Measurements from ENCODE around the gene MFRP. TPM values are rescaled to one million over a fixed set of nuclear protein-coding genes. Genes with fewer than 3 reads are reported as not detected.

Gene MFRP
- total RNA-seq: under 1 TPM in 1 of 2 donors, not detected in 1; under 0.01 TPM

GRCh38 chr11:119346605-119347004, at the start of gene MFRP:
TSS of gene MFRP (minus strand) at chr11:119346705. CDS start at chr11:119346513, 192 bp downstream.

GRCh38 chr11:119381181-119381988, 34.9 kb upstream of the MFRP start, which contains the start of gene USP2:
TSS of gene USP2 (minus strand) at chr11:119381690. CDS start at chr11:119373480, 8,210 bp downstream.

DNA sequence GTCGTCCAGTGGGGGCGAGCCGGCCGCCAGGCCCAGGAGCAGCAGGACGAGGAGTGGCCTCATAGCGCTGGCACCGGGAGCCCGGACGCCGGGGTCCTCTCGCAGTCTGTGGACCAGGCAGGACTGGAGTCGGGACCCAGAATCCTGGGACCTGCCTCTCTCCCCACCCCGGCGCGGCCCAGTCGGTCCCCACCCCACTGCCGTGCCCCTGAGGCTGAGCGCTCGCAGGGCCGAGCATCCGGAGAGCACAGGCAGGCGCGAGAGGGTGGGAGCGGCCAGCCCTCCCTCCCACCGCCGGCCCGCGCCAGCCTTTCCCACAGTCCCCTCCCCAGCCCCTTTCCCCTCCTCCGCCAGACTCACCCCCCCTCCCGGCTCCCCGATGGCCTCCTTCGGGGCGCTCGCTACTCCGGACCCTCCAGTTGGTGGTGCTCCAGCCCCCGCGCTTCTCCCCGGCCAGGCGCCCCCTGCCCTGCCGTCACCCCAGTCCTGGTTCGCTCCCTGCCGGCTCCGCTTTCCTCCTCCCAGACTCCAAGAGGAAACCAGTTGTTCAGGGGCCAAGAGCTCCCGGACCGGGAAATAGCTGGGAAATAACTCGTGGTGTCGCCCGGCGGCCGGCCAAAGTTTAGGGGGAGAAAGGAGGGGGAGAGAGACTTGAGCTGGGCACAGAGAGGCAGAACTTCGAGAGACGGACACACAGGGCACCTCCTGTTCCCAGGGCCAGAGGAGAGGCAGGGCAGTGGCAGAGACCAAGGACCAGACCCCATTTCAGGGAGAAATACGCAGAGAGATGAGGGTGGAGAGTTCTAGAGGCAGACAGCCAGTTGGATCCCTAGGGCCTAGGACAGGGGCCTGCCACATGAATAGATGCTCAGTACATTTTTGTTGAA, 5.9 kb downstream of the MFRP start, which contains the start of gene C1QTNF5:
TSS of gene C1QTNF5 (minus strand) at position 549 of the 887 bp plus-strand sequence. CDS start at position 63, 486 bp downstream.

GRCh38 chr11:119334174-119334930, 12.2 kb downstream of the MFRP start, which contains the start of gene RNF26:
TSS of gene RNF26 (plus strand) at chr11:119334527. CDS start at chr11:119335123, 596 bp downstream.

DNA sequence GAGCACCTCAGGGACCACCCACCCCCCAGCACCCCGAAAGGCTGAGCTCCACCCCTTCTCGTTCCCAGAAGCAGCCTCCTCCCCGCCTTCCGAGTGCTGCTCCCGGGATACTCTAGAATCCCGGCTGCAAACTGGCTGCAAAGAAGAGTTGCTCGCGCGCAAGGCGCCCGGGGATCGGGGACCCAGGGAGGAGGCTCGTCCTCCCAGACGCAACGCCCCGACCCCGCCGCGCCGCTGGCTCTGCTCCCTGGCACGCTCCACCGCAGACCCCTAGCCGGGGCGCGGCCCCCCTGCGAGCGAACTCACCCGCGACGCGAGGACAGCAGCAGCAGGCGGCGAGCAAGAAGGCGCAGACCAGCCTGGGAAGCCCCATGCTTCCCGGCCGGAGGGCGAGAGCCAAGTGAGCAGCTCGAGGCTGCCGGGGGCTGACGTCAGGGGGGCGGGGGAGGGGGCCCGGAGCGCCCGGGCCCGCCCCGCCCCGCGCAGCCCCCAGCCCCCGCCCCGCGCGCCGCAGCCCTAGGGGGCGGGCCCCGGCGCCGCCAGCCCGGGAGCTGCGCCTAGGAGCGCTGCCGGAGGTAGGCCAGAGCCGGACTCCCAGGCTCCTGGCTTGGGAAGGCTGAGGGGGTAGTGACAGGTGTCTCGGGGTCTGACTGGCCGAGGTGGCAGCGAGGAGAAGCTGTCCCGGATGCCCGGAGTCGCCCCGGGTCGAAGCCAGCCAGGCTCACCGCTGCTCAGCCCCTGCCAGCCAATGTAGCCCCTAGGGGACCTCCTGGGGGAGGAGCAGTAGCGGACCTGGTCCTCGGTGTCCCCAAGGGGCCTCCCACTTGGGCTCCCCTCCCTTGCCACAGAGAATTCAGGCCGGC, 29.5 kb downstream of the MFRP start, which contains the start of gene MCAM:
TSS of gene MCAM (minus strand) at position 402 of the 863 bp plus-strand sequence. CDS start at position 373, 29 bp downstream.

Small RNA genes within 50 kb of the gene (small RNA-seq; reads per million reads assigned to genes)
- 0 reads per million in 2 donors for gene RF01225
- 0 to 0.04 reads per million in 2 donors for gene RNU6-262P

Other genes starting within 250 kb of the MFRP start
- gene DPAGT1, start 244.9 kb downstream of the MFRP start, total RNA-seq: 10 to 100 TPM; 30.6 to 35.3 TPM
- 1 to 10 TPM; 7.2 to 8.0 TPM for gene C2CD2L, start 239.4 kb downstream of the MFRP start, total RNA-seq
- gene HINFP, start 225.1 kb downstream of the MFRP start, total RNA-seq: 10 to 100 TPM; 16.0 to 20.0 TPM
- under 1 TPM; 0.33 to 0.34 TPM for gene ABCG4, start 197.7 kb downstream of the MFRP start, total RNA-seq
- 10 to 100 TPM; 17.0 to 22.4 TPM for gene NLRX1, start 178.0 kb downstream of the MFRP start, total RNA-seq
- under 1 TPM in 1 of 2 donors, not detected in 1; 0.69 TPM for gene NHERF4, start 161.2 kb downstream of the MFRP start, total RNA-seq
- 10 to 100 TPM; 11.7 to 17.0 TPM for gene CBL, start 140.4 kb downstream of the MFRP start, total RNA-seq
- gene MCAM, start 29.6 kb downstream of the MFRP start, total RNA-seq: 100 to 1,000 TPM; 408 to 781 TPM
- gene RNF26, start 12.2 kb downstream of the MFRP start, total RNA-seq: 1 to 10 TPM; 5.2 to 9.7 TPM
- gene C1QTNF5, start 5.8 kb downstream of the MFRP start, total RNA-seq: 10 to 100 TPM in 1 of 2 donors, 1 to 10 TPM in 1; 6.7 to 15.8 TPM
- 1 to 10 TPM in 1 of 2 donors, under 1 TPM in 1; 0.33 to 1.0 TPM for gene USP2, start 35.0 kb upstream of the MFRP start, total RNA-seq
- gene THY1, start 76.5 kb upstream of the MFRP start, total RNA-seq: 10 to 100 TPM in 1 of 2 donors, 1 to 10 TPM in 1; 2.4 to 11.7 TPM

Data from melanocyte of skin (primary cell).